IPS-NIHi7 (cell line): ENCODE results near the gene NAALADL2.

ENCODE experiments used
- DNase-seq: peaks from one replicate; pipeline ENCODE4 v3.0.0; 2012; ENCODE audit warnings: mixed read lengths; ENCODE audit errors: extremely low spot score

NAALADL2 gene

DNA sequence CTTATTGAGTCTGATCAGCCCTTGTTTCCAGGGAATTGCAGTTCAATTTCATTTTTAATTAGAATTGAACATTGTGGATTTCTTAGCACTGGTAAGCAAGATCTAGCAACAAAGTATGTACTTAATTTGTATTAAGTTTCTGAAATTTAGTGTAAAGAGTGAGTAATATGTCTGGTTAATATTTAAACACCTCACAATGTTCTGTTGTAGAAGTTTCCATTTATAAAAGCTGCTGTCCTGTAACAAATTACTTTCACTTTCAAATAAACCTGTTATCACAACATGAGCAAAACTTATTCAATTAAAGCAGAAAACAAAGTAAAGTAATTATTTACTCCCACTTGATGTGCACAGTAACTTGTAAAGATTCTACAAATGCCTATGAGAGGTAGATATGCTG is 448.5 kb downstream of the NAALADL2 start:
- no peak for DNase-seq

DNA sequence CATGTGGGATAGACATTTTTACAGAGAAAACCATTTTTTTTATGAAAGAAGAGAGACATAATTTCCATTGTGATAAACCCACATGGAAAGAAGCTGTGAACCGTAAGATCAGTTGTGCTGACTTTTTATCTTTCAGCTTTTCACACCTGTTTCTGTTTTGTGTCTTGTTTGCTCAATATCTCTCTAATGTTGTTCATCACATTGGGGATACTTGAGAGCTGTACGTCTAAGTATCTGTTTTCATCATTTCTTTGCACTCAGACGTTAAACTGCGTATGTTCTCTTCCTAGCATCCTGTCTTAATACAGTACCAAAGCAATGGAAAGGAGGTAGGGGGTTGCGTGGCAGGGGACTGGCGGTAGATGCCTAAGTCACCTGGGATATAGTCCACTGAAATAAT is 449.0 kb downstream of the NAALADL2 start:
- no peak for DNase-seq

DNA sequence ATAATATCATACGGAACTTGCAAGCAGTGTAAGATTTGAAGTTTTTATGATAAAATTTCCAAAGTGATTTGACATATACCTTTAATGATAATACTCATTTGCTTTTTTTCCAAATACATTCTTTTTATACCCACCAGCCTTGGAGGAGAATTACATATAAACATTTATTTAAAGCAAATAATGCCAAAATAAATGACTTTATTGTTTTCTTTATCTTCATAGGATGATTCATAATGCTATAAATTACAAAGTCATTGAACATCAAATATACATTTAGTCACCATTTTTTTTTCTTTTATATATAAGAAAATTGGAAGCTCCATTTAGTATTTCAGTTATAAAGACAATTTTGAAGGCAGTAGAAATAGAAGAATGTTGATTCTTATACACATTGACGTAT is 450.9 kb downstream of the NAALADL2 start:
- DNase-seq, result no peak

DNA sequence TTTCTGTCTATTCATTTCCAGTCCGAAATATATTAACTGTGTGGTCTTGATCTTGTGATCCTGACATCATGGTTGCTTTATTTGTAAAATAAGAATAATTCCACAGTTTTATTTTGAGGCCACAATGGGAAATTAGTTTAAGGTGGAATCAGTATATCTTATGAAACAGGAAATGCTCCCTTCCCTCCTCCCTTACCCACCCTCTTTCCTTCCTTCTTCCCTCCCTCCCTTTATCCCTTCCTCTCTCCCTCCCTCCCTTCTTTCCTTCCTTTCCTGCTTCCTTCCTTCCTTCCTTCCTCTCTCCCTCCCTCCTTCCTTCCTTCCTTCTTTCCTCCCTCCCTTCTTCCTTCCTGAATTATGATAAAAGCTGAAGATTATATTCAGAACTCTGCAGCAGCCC is 452.3 kb downstream of the NAALADL2 start:
- DNase-seq, result no peak

DNA sequence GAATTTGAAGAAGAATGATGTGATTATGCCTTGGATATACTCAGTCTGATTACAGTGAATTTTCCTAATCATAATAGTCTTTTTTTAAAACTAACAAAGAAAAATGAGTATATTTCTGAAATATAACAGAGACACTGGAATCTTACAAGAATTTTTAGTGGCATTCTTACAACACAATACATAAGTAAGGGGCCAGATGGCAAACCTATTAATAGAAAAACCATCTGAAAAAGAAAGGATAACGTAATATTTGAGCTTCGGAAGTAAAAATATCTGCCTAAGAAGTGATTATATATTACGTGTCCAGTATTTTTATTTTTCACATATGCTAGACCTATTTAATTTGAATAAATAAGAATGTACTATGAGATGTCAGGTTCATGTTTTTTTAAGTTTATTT is 452.8 kb downstream of the NAALADL2 start:
- no peak for DNase-seq

DNA sequence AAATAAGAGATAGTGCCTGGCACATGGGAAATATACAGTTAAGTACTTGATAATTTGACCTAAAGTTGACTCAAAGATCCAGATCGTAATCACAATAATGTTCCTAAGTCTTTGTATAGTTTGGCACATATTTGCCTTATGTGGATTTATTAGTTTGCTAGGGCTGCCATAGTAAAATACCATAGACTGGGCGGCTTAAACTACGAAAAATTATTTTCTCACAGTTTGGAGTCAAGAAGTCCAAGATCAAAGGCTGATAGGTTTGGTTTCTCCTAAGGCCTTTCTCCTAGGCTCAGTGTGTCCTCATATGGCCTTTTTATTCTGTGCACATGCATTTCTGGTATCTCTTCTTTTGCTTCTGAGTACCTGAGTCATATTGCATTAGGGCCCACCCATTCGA is 453.7 kb downstream of the NAALADL2 start:
- no peak for DNase-seq

DNA sequence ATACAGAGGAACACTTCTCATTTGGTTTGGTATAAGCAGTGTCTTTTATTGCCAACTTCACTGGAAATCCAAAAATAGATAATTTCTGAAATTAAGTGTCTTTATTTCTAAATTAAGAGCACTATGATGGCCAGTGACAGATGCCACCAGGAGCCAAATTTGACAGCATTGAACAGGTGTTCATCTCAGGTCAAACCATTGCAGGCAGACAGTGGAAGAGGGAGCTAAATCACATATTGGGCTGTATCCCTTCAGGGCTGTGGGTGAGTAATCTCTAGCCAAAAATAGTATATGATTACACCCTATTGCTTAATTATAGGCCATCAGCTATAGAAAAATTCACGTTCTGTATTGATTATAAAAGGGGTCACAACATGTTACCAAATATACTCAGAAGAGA is 457.7 kb downstream of the NAALADL2 start:
- DNase-seq, result no peak

DNA sequence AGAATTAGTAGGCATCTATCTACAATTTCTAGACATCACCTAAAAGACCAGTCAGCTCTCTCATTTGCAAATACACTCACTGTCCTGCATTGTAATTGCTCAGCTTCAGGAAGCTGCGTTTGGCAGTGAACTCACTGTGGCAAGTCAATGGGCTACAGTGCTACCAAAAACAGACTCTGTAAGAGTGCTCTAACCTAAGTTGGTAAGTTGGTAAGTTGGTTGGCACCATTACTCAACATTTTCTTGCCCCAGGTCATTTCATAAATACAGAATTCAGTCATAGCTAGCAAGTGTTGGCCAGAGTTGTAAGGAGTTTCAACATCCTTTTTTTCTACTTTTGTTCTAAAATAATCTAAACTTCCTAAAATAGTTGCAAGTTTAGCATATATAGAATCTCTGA is 466.3 kb downstream of the NAALADL2 start:
- DNase-seq, result no peak

DNA sequence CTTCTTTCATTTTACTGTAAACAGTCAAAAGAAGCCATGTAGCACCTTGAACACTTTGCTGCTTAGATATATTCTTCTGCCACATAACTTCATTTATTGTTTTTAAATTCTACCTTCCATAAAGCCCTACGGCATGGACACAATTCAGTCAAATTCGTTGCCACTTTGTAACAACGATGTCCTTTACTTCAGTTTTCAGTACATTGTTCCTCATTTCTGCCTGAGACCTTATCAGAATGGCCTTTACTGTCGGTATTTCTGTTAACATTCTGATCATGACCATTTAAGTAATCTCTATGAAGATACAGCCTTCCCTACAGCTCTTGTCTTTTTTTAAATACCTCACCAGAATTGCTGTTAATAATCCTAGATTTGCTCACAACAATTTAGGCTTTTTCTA is 466.9 kb downstream of the NAALADL2 start:
- DNase-seq, result no peak

DNA sequence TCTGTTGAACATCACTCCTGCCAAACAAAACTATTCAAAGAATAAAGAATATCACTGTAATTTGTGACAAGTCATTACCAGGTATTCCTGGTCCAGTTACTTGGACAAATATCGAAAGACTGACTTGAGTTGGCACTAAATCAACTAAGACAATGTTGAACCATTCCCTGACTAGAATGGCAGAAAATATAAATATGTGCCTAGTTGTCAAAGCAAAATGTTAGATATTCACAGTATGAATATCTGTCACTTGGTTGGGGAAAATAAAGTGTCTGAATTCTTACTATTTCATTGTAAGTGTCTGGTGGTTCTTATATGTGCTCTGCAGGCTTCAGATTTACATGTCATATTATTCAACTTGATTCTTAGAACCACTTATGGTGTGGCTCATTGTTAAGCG is 470.2 kb downstream of the NAALADL2 start:
- no peak for DNase-seq

DNA sequence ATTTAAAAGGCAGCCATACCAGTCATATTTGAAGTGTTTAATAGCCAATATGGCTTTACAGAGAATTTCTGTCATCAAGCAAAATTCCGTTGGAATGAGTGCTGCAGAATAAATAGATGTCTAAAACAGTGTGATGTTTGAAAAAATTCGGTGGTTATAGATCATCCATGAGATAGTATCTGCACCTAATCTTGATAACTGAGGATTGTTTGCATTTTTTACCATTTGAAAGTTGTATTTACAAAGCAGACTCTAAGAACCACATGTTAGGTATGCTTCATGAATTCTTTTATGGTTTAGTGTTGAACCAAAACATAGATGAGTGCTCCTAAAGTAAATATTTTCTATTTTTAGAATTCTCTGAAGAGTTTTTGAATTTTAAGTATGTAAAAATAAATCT is 476.1 kb downstream of the NAALADL2 start:
- DNase-seq, result no peak

DNA sequence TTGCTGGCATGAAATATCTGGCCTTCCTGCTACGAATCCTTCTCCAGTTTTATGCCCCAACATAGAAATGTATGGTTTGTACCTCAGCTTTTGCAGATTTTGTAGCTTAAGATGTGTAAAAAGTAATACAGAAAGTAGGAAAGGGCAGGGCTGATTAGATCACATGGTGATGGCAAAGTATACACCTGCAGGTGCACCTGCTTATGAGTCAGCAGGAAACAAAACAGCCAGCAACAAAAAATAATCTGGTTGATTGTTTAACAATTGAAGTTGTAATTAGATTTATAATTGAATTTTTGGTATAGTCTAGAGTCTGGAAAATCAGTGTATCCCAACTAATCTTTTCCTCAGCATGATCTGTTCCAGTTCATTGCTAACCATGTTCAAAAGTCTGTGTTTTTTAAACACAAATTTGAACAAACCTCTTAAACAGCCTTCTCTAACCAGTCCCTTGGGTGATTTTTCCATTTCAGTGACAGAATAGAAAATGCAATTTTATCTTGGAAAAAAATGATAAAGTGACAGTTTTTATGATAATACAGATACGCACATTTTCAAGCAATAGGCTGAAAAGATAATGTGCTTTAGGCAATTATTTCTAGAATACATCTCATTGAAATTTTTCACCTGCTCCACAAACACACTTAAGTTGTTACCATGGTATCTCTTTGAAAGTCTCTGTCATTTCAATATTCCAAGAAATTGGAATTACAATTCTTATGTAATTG is 477.4 kb downstream of the NAALADL2 start:
- no peak for DNase-seq

DNA sequence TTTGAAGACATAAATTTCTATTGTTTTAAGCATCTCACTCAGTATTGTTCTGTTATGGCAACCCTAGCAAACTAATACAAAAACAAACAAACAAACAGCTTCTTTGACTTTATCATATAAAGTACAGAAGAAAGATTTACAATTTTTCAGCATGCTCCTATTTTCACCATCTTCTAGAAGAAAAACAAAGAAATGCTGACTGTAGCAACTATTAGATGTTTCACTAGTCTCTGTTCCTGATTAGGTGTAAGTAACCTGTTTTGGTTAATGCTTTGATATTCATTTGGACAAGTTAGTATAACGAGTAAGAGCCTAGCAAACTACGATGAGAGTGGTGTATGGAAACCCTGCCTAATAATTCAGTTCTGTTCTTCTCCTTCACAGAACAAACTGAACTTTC is 478.5 kb downstream of the NAALADL2 start:
- DNase-seq, result no peak

DNA sequence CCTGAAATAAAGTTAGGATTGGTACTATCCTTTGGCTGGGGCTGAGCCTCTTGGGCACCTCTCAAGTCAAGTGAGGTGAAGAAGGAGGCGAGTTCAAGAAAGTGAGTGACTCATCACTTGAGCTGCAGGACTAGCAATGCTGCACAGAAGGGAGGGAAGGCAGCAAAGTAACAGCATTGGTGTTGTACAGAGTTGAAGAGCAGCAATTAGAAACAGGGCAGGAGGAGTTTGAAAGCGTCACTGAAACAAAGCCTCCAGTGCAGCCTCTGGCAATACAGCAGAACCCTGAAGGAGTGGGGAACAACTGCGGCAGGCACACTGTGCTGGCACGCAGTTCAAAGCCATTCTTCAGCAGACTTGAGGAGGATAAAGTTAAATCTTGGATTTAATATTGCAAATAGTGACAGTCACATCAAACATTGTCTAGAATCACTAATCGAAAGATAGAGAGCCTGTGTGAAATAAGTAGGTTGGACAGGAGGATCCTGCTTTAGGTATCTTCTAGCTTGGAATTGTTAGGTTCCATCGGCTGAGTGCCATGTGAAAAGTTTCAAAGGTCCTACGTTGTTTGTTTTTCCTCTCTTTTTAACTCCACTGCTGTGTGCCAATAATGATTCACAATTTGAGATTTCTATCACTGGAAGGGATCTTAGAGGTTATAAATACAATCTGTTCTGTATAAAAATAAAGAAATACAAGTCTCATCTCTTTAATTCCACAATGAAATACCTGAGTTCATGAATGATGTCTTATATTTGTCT is 479.8 kb downstream of the NAALADL2 start:
- peak; percentile 24 for DNase-seq

DNA sequence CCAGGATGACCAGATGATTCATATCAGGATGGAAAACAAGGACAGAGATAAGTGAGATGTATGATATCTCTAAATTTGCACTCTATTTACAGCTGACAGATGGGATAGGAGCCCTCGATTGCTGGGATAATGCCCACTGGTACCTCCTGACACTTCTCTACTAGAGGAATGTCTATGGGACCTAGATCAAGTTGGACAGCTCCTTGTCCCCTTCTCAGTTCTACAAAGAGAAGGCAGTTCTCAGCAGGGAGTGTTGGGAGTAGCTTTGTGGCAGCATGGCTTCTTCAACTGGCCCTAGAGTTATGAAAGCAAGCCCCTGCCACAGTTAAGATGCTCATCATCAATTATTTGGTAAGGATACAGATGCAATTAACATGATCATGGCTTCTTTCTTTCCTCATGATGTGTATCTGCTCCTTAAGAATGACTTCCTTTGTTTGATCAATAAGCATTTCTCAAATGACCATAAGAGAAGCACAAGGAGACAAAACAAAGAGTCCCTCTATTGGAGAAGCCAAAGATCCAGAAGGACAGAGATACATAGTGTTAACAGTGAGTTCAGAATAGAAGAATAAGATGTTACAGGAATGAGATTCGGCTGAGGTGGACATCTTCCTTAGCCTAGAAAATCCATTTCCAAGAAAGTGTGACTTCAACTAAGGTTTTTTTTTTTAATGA is 481.3 kb downstream of the NAALADL2 start:
- no peak for DNase-seq

DNA sequence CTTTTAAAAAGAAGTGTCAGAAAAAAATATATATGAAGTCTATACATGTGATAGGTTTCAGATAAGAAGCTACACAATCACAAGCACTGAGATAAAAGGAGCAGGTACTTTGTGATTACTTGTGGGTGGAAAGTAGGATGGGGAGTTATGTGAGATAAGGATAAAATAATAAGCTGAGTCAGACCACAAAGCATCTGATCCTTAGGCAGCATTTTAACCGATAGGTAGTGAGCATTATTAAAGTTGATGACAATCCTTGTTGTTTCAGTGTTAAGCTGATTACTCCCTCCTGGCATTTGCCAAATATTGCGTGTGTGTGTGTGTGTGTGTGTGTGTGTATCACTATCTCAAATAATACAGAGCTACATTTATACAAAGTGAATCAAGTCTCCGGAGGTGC is 483.1 kb downstream of the NAALADL2 start:
- no peak for DNase-seq

DNA sequence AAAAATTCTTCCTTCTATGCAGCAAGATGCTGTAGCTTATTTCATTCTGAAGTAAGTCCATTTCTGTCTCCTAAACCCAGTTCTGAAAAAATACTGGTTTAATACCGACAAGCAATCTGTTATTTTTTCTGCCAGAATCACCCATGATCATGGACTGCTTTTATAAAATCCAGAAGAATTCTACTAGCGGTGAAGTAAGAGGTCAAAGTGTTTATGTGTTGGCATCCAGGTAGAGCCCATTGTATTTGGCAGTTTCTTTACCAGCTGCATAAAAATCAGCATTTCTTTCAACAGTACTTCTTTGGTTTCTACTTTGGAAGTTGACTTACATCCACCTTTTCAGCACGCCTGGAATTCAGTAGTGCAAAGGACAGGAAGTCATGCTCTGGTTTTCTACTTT is 484.8 kb downstream of the NAALADL2 start:
- DNase-seq, result no peak

DNA sequence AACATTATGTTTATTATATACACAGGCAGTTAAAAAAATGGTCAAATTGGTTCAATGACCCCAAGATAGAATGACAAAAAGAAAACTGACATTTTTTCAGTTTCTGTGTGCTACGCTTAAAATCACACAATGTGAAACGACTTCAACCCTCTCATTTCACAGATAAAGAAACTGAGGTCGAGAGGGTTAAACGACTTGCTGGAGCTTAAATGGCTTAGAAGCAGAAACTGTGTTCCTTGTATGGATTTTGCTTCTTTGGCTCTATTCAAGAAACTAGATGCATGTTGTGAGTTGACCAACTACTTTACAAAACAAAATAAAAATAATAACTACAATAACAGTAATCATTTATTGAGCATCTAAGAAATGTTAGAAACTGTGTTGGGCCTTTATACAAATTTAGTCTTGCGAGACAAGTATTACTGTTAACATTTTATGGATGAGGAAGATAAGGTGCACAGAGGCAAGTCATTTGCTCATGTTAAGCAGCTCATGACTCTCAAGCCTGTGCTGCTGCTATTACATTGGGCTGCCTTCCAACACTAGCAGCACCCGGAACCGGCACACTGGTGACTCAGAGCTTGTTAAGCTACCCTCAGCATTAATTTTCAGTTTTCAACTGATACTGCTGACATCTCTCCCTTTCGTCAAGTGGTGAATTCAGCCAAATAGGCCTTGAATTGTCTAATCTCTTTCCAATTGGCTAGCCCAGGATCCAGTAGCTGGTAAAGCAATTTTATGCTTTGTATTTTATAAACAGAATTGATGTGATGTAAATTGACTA is 487.6 kb downstream of the NAALADL2 start:
- no peak for DNase-seq

DNA sequence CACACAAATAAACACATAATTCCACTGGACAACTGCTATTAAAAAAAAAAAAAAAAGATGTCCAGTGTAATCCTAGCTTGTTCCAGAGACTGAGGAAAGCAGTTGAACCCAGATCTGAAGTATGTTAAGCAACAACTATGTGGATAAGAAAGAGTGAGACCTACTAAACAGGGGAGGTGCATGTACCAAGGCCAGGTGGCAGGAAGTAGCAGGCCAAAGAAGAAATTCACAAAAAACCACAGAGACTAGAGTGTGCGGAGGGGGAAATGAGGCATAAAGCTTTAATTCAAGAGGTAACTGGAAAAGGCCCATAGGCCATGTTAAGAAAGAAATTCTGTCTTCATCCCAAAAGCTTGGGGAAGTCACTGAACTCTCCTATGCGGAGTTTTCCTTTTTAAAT is 490.0 kb downstream of the NAALADL2 start:
- DNase-seq, result no peak

DNA sequence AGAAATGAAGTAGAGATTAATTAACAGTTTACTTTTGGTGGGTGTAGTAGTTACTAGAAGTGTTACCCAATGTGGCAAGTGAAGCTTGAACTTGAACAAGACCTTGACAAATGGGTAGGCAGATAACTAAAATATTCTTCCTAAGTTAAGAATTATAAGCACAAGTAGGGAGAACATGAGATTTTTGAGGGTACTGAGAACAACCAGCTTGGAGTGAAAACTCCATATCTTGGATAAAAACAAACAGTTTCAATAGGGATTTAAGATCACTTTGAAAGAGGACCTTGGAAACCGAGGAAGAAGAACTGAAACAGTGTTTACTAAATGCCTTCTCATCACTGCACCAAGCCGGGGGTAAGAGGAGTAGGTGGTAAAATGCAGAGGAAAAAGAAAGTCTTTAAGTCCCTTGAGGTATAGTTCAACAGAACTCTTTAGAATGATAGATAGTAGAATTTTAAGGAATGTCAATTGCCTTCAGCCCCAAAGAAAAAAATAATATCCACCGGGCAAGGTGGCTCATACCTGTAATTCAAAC is 496.7 kb downstream of the NAALADL2 start:
- DNase-seq, result no peak

DNA sequence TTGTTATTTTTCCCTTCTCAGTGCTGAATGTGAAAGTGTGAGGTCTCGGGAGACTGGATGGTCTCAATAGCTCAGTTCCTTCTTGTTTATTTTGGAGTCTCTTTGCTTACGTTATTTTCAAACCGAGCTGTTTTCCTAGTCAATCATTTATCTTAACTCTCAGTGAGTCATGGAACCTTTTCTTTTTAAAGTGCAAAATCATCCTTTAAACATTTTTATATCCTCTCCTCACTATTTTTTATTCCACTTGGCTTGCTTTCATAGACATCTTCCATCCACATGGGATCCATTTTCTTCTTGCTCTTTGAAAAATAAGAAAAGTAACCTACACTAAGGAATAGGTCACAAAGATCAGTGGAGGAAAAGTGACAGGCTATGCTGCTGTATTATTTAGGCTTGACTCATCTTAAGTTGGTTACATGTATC is 497.8 kb downstream of the NAALADL2 start:
- DNase-seq, result no peak

DNA sequence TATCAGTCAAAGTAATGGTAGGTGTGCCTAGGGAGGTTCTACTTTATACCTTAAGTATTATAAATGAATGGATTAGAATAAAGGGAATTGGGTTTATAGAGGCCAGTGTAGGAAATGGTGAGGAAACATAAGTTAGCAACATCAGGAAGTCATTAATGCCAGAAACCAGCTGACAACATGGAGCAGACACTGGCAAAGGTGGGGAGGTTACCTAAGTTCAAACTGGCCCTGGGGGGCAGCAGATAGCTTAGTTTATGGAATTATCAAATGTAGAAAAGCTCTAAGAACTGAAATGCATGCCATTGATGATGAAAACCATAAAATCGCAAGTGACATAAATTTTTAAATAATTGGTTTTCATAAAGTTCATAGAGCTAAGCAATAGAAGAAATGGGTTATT is 498.6 kb downstream of the NAALADL2 start:
- DNase-seq, result no peak
